Naive B cell (primary cell): ENCODE measurements around the gene CCSER1. TPM values are rescaled to one million over a fixed set of nuclear protein-coding genes. Genes with fewer than 3 reads are reported as not detected.

ENCODE experiments used
- ATAC-seq, 2 donors: fragments of 150-1000 bp; cut with Tn5 transposase; 2 replicates each; pipeline ENCODE4 v1.10.0; 2021; ENCODE audit warnings: low read depth in 2 of 2, mild to moderate bottlenecking in 2 of 2, moderate library complexity in 2 of 2
- DNase-seq: peaks from one replicate; pipeline ENCODE4 v3.0.0; 2022
- H3K27ac Mint-ChIP-seq, 6 donors: one replicate each; pipeline ENCODE4 v1.8.0; 2020 to 2022; ENCODE audit warnings: mild to moderate bottlenecking in 6 of 6, mixed read lengths in 6 of 6, moderate library complexity in 5 of 6, inconsistent platforms in 2 of 6
- H3K27me3 Mint-ChIP-seq, 3 donors: one replicate each; pipeline ENCODE4 v1.8.0; 2021 to 2022; ENCODE audit warnings: mixed read lengths in 3 of 3, mild to moderate bottlenecking in 1 of 3
- H3K36me3 Mint-ChIP-seq, 2 donors: one replicate each; pipeline ENCODE4 v1.8.0; 2020 to 2022; ENCODE audit warnings: mixed read lengths in 2 of 2, inconsistent platforms in 1 of 2, mild to moderate bottlenecking in 1 of 2
- H3K4me1 Mint-ChIP-seq, 3 donors: one replicate each; pipeline ENCODE4 v1.8.0; 2020 to 2022; ENCODE audit warnings: mixed read lengths in 3 of 3, inconsistent platforms in 1 of 3, mild to moderate bottlenecking in 1 of 3, moderate library complexity in 1 of 3
- H3K4me3 Mint-ChIP-seq, 8 donors: one replicate each; pipeline ENCODE4 v1.8.0; 2020 to 2022; ENCODE audit warnings: mild to moderate bottlenecking in 8 of 8, mixed read lengths in 8 of 8, moderate library complexity in 8 of 8, inconsistent platforms in 2 of 8
- H3K9me3 Mint-ChIP-seq, 7 donors: one replicate each; pipeline ENCODE4 v1.8.0; 2020 to 2022; ENCODE audit warnings: mixed read lengths in 7 of 7, mild to moderate bottlenecking in 5 of 7, inconsistent platforms in 2 of 7, moderate library complexity in 1 of 7
- polyA plus RNA-seq, 6 donors: library from polyadenylated mRNA; unstranded; fragments of 300-500 nt; fragmentation: Illumina TruSeq; gene quantifications; one replicate each; pipeline ENCODE4 v1.2.3, GENCODE V29; 2021; ENCODE audit warnings: low read depth in 6 of 6

Gene CCSER1
- polyA plus RNA-seq, 6 donors from 2014 or later: 4.4 to 16.4 (median 14.9) TPM; not detected in 1

DNA sequence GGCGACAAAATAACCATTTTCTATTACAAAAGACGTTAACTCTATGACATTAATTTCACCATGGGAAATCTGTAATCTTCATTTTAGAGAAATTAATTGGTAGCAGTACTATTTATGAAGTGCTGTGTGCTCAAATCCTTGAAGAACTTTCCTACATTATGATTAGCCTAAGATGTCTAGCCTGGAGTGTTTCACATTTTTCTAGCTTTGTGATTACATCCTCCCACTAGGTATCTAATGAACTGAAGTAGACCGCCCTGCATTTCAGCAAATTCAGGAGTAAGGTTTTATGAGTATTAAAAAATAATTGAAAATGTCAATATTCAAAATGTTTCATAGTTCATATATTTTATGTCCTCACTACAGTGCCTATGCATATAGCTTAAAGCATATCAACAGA is 713.1 kb downstream of the CCSER1 start:
- no peaks in the 10 kb centered on the region for H3K9me3 Mint-ChIP-seq
- ATAC-seq: no peak

DNA sequence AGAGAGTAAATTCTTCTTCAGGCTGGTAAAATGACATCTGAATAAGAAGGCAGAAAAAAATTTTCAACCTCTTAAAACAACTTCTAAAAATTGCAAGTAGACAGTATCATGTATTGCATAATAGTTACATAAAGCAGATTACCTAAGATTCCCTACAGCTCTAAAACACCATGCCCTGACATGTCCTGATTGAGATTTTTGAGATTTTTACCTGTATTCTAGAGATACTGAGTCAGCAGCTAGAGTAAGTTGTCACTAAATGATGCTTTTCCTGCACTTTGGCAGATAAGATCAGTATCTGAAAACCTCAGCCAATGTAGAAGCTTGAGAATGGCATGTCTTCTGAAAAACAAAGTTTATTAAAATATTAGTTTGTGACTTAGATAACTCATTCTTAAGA is 713.6 kb downstream of the CCSER1 start:
- DNase-seq (no peak), ATAC-seq (no peak)
- Mint-ChIP-seq H3K36me3 (peaks cover 0 to 4% of the 10 kb centered on the region in 2 donors), H3K4me1 (no peaks in the 10 kb centered on the region), H3K27ac (peak overlapping the region in 1 of 6 donors; percentile 34), H3K4me3 (no peak overlapping the region), H3K9me3 (no peaks in the 10 kb centered on the region), H3K27me3 (no peaks in the 10 kb centered on the region)

More for the DNA sequence above, 713.1 kb downstream of the CCSER1 start:
- H3K27ac Mint-ChIP-seq: no peak overlapping the region
- peaks cover 0 to 4% of the 10 kb centered on the region in 2 donors for H3K36me3 Mint-ChIP-seq
- no peak for DNase-seq
- no peaks in the 10 kb centered on the region for H3K4me1 Mint-ChIP-seq
- no peak overlapping the region for H3K4me3 Mint-ChIP-seq
- no peaks in the 10 kb centered on the region for H3K27me3 Mint-ChIP-seq

DNA sequence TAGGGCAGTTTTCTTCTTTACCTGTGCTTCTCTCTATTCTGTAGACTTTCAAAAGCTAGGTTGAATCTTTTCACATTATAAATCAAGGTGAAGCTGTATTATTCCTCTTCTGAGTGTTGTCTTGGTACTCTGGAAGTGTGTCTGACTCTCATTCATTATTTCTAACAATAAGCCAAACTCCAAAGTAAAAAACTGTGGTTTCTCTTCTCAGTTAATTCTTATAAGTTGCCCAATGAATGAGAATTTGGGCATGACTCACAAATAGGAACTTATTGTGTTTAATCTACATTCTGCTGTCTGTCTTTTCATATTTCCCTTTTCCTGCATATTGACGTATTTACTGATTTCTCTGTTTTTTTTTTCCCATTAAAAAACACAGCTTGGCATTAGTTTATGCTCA is 714.5 kb downstream of the CCSER1 start:
- no peaks in the 10 kb centered on the region for H3K4me1 Mint-ChIP-seq
- peaks cover 0 to 4% of the 10 kb centered on the region in 2 donors for H3K36me3 Mint-ChIP-seq
- H3K9me3 Mint-ChIP-seq: no peaks in the 10 kb centered on the region
- H3K27ac Mint-ChIP-seq: no peak overlapping the region
- H3K27me3 Mint-ChIP-seq: no peaks in the 10 kb centered on the region
- ATAC-seq: no peak
- DNase-seq: no peak
- no peak overlapping the region for H3K4me3 Mint-ChIP-seq

DNA sequence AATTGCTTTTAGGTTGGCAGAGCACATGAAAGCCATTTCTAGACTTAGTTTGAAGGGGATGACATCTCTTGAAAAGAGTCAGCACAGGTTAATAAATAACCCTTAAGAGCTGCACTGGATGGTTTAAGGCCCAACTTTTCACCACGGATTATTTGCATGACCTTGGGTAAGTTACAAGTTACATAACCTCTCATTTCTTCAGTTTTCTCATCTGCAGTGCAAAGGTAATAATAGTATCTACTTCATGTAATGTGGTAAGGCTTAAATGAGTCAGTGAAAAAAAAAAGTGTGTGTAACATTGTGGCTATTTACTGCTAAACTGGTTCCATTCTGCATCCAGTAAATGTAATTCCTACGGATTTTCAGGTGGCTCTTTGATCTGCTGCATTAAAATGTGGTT is 715.8 kb downstream of the CCSER1 start:
- Mint-ChIP-seq H3K9me3 (no peaks in the 10 kb centered on the region), H3K36me3 (peaks cover 0 to 12% of the 10 kb centered on the region in 2 donors), H3K27me3 (no peaks in the 10 kb centered on the region), H3K4me3 (no peak overlapping the region), H3K27ac (no peak overlapping the region), H3K4me1 (no peaks in the 10 kb centered on the region)
- ATAC-seq (no peak), DNase-seq (no peak)

DNA sequence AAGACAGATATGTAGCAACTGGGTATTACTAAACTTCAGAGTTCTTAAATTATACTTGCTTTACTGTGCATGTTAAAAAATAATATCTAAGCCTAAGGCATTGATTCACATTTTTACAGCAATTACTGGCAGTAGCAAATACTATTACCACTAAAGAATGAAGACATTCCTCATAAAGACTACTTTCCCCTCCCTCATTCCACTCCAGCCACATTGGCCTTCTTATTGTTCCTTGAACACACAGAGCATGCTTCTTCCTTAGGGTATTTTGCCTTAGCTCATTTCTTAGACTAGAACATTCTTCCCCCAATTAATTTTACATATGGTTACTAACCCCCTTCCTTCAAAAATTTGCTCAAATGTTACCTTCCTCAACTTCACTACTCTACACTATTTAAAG is 717.0 kb downstream of the CCSER1 start:
- Mint-ChIP-seq H3K4me1 (no peaks in the 10 kb centered on the region), H3K27me3 (no peaks in the 10 kb centered on the region), H3K9me3 (peaks cover 0 to 3% (median 2%) of the 10 kb centered on the region in 7 donors), H3K36me3 (peaks cover 0 to 16% of the 10 kb centered on the region in 2 donors), H3K27ac (no peak overlapping the region), H3K4me3 (no peak overlapping the region)
- DNase-seq (no peak), ATAC-seq (no peak)

DNA sequence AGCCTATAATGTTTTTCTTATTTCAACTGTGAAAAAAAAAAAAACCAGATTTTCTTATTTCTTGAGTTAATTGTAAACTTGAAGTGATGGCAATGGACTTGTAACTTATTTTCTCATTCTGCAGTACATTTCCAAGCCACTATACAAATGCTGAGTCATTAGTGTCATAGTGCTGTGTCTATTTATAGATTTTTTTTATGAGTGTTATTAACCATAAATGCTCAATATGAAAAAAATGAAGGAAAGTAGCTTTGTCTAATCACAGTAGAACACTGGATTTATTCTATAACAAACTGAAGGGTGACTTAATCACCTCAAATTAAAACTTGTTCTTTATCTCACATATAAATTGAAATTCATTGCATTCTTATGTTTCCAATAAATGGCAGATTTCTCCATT is 718.6 kb downstream of the CCSER1 start:
- Mint-ChIP-seq H3K27me3 (no peaks in the 10 kb centered on the region), H3K9me3 (peaks cover 0 to 5% (median 2%) of the 10 kb centered on the region in 7 donors), H3K27ac (no peak overlapping the region), H3K4me1 (no peaks in the 10 kb centered on the region), H3K36me3 (peaks cover 0 to 15% of the 10 kb centered on the region in 2 donors), H3K4me3 (no peak overlapping the region)
- no peak for DNase-seq
- no peak for ATAC-seq

DNA sequence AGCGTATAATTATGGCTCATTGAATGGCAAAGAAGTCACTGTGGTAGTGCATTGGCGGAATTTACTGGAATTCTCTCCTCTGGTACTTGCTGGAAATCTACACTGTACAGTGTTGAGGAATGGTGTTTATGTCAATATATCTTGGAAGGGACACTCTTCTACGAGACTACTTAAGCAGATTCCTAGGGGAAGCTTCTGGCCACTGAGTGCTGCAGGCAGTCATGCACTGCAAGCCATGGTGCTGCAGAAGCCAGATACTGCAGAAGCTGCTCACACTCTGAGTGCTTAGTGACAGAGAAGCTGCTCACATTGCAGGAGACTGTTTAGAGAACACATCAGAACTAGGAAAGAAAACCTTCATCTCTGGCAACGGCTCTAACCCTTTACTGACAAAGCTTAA is 725.0 kb downstream of the CCSER1 start:
- no peaks in the 10 kb centered on the region for H3K27me3 Mint-ChIP-seq
- peaks cover 0 to 19% of the 10 kb centered on the region in 2 donors for H3K36me3 Mint-ChIP-seq
- ATAC-seq: no peak
- no peak overlapping the region for H3K27ac Mint-ChIP-seq
- no peaks in the 10 kb centered on the region for H3K4me1 Mint-ChIP-seq
- peaks cover 0 to 5% (median 4%) of the 10 kb centered on the region in 7 donors for H3K9me3 Mint-ChIP-seq
- DNase-seq: no peak
- no peak overlapping the region for H3K4me3 Mint-ChIP-seq

DNA sequence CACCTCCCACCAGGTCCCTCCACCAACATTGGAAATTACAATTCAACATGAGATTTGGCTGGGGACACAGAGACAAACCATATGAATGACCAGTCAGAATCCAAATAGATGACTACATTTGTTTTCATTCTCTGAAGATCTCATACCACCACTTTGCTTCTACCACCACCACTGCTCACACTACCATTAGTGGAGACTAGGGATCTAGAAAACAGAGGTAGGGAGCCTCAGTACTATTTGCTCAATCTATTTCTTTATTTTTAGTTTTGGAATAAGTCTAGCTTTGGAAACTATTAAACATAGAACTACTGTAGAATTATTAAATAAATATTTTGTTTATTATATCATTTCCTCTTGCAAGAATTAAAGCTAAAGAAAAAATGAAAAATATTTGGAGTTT is 727.9 kb downstream of the CCSER1 start:
- H3K9me3 Mint-ChIP-seq: peaks cover 0 to 4% (median 0%) of the 10 kb centered on the region in 7 donors
- no peaks in the 10 kb centered on the region for H3K27me3 Mint-ChIP-seq
- no peak overlapping the region for H3K4me3 Mint-ChIP-seq
- H3K4me1 Mint-ChIP-seq: no peaks in the 10 kb centered on the region
- no peak for ATAC-seq
- no peak overlapping the region for H3K27ac Mint-ChIP-seq
- peaks cover 0 to 5% of the 10 kb centered on the region in 2 donors for H3K36me3 Mint-ChIP-seq
- DNase-seq: no peak

DNA sequence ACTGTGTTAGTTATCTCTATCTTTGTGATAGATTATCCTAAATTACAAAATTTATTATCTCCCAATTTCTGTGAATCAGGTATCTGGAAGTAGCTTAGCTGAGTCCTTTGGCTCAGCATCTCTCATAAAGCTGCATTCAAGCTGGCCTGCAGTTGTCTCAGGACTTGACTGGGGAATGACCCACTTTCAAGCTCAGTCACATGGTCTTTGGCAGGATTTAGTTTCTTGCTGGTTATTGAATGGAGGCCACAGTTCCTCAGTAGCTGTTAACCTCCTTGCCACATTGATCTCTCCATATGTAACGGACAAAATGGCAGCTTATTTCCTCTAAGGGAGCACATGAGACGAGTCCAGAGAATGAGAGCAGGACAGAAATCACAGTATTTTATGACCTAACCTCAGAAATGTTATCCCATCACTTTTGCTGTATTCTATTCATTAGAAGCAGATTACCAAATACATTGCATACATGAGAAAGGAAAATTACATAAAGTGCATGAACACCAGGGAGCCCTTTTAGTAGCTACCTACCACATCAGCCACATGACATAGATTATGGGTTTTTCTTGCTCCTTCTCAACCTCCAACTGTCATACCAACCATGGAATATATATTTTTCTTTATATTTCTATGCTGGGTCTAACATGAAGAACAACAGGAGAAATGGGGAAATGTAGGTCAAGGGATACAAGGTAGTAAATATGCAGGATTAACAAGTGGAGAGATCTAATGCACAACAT is 730.1 kb downstream of the CCSER1 start:
- Mint-ChIP-seq H3K4me1 (no peaks in the 10 kb centered on the region), H3K9me3 (peaks cover 0 to 4% (median 0%) of the 10 kb centered on the region in 7 donors), H3K27me3 (no peaks in the 10 kb centered on the region)

DNA sequence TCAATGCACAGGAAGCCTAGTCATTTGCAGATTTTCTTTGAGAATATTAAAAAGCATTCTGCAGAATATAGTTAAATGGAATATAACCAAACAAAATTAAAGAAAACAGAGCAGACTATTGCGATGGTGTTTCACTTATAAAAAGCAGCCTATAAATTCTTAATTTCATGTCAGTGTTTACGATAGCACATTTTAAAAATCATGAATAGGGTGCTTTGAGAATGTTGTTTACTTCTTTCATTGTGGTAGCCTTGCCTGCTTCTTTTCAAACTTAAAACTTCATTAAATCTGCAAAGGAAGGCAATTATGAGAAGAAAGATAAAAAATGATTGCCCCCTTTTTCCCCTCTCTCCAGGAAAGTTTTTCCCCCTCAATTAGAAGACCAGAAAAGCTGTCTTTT is 748.6 kb downstream of the CCSER1 start:
- ATAC-seq (no peak), DNase-seq (no peak)
- Mint-ChIP-seq H3K27ac (no peak overlapping the region), H3K36me3 (peaks cover 7 to 11% of the 10 kb centered on the region in 2 donors), H3K9me3 (peaks cover 0 to 11% (median 2%) of the 10 kb centered on the region in 7 donors), H3K4me3 (no peak overlapping the region), H3K27me3 (no peaks in the 10 kb centered on the region), H3K4me1 (peaks cover 0 to 11% (median 3%) of the 10 kb centered on the region in 3 donors)

More for the DNA sequence above, 730.1 kb downstream of the CCSER1 start:
- DNase-seq: no peak
- Mint-ChIP-seq H3K36me3 (peaks cover 0 to 5% of the 10 kb centered on the region in 2 donors), H3K4me3 (no peak overlapping the region), H3K27ac (no peak overlapping the region)
- no peak for ATAC-seq

DNA sequence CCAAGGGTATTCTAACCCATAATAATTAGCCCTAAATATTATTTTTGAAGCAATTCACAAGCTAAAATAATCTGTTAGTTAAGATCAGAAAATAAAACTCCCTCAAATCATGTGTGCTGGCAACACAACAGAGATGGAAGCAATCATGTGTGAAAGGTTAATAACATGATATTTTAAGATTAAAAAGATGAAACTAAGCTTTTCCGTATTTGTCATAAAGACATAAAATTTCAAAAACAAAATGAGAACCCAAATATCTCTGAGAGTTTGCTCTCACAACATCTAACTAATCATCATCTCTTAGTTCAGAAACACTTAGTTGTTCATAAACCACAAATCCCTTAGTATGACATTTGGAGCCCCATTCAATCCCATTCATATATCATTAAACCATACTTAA is 749.1 kb downstream of the CCSER1 start:
- DNase-seq (no peak), ATAC-seq (no peak)
- H3K4me3 Mint-ChIP-seq: no peak overlapping the region
- H3K9me3 Mint-ChIP-seq: peaks cover 0 to 11% (median 2%) of the 10 kb centered on the region in 7 donors
- H3K27ac Mint-ChIP-seq: no peak overlapping the region
- H3K36me3 Mint-ChIP-seq: peaks cover 7 to 11% of the 10 kb centered on the region in 2 donors
- no peaks in the 10 kb centered on the region for H3K27me3 Mint-ChIP-seq
- H3K4me1 Mint-ChIP-seq: peaks cover 0 to 11% (median 3%) of the 10 kb centered on the region in 3 donors

DNA sequence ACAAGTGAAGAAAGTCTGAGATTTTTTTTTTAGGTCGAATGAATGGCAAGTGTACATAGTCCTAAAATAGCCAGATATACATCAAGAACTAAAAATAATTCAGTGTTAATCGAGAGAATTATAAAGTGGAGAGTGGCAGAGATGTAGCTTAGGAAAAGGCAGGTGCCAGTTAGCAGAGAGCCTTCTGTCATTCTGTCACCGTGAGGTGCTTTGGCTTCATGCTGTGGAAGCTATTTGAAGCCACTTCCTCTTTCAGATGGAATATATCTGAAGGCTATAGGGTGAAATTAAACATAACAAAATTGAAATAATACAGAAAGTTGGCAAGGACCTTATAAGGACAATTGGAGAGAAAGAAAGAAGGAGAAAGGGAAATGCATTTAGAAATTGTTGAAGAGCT is 756.3 kb downstream of the CCSER1 start:
- DNase-seq (no peak), ATAC-seq (no peak)
- H3K4me3 Mint-ChIP-seq: no peak overlapping the region
- peaks cover 0 to 7% (median 2%) of the 10 kb centered on the region in 7 donors for H3K9me3 Mint-ChIP-seq
- no peaks in the 10 kb centered on the region for H3K36me3 Mint-ChIP-seq
- no peaks in the 10 kb centered on the region for H3K27me3 Mint-ChIP-seq
- peaks cover 0 to 9% (median 0%) of the 10 kb centered on the region in 3 donors for H3K4me1 Mint-ChIP-seq
- H3K27ac Mint-ChIP-seq: peak overlapping the region in 3 of 6 donors; percentile 39 to 49 (median 40)

DNA sequence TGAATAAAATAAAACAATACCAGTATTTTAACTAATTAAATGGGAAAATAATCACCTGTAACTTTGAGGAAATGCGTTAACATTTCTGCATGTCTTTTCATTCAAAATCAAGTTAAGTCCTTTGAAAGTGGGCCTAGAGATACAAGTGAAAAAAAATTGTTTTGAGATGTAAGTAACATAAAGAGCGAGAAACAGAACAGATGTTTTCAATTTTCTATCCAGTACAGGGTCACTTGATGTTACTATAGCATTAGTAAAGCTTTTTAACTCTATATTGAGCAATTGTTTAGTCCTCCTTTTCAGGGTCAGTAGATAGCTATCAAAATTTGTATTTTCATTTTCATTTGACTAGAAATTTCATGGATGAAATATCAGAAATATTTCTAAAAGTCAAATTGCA is 761.4 kb downstream of the CCSER1 start:
- Mint-ChIP-seq H3K36me3 (no peaks in the 10 kb centered on the region), H3K4me1 (no peaks in the 10 kb centered on the region), H3K27me3 (no peaks in the 10 kb centered on the region), H3K4me3 (no peak overlapping the region), H3K9me3 (no peaks in the 10 kb centered on the region), H3K27ac (no peak overlapping the region)
- no peak for DNase-seq
- ATAC-seq: no peak

DNA sequence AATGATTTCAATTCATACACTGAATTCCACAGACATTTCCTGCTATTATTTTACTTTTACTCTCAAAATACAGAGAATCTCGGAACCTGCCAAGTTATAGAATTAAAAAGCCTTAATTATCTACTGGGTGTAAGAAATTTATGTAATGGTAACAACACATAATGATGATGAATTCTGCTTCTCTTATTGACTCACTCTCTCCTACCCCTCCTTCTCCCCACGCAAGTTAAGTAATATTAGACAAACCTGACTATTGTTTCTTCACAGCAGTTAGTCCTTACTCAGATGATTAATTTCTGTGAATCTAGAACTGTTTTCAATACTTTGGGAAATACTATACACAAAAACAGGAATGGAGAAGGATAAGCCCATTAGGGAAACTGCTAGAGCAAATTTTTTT is 762.0 kb downstream of the CCSER1 start:
- H3K9me3 Mint-ChIP-seq: no peaks in the 10 kb centered on the region
- H3K27me3 Mint-ChIP-seq: no peaks in the 10 kb centered on the region
- H3K4me3 Mint-ChIP-seq: no peak overlapping the region
- ATAC-seq: no peak
- H3K27ac Mint-ChIP-seq: no peak overlapping the region
- H3K36me3 Mint-ChIP-seq: no peaks in the 10 kb centered on the region
- DNase-seq: no peak
- no peaks in the 10 kb centered on the region for H3K4me1 Mint-ChIP-seq
